Keratinocyte (primary cell): ENCODE measurements around the gene PPID. TPM values are rescaled to one million over a fixed set of nuclear protein-coding genes. Genes with fewer than 3 reads are reported as not detected.

Experiments
- DNase-seq: peaks from one replicate; pipeline ENCODE4 v3.0.0-alpha.2; 2011; ENCODE audit warnings: low read depth, missing footprints, low spot score
- FAIRE-seq: peaks from 2 replicates; lab custom pipeline; 2011; peaks lifted over from hg19 to GRCh38; lab: Jason Lieb, UNC
- H2AFZ ChIP-seq: 2 replicates; pipeline ENCODE4 v1.6.0; 2012; ENCODE audit warnings: low read length, control low read depth, inconsistent platforms; ENCODE audit not compliant: control insufficient read depth
- H3K27ac ChIP-seq: 2 replicates; pipeline ENCODE4 v1.5.1; 2011; ENCODE audit warnings: low read length; ENCODE audit not compliant: control insufficient read depth, insufficient read depth
- H3K27me3 ChIP-seq: 3 replicates; pipeline ENCODE4 v1.6.0; 2011; ENCODE audit warnings: low read length; ENCODE audit not compliant: control insufficient read depth, insufficient read depth; ENCODE audit errors: extremely low read depth
- H3K36me3 ChIP-seq, 2 experiments: 2 replicates in 1 of 2; 3 replicates in 1 of 2; pipeline ENCODE4 v1.5.1; 2011; ENCODE audit warnings: low read length in 2 of 2, mild to moderate bottlenecking in 1 of 2; ENCODE audit not compliant: control insufficient read depth in 2 of 2, insufficient read depth in 2 of 2; ENCODE audit errors: extremely low read depth in 1 of 2
- H3K4me1 ChIP-seq: 3 replicates; pipeline ENCODE4 v1.5.1; 2011; ENCODE audit warnings: low read length; ENCODE audit not compliant: control insufficient read depth, insufficient read depth; ENCODE audit errors: extremely low read depth
- H3K4me2 ChIP-seq: 3 replicates; pipeline ENCODE4 v1.6.0; 2011; ENCODE audit warnings: low read depth, low read length; ENCODE audit not compliant: control insufficient read depth, insufficient read depth; ENCODE audit errors: extremely low read depth
- H3K4me3 ChIP-seq, 3 experiments: fragments of 200-600 bp in 1 of 3; sonication (generic) in 1 of 3; 2 replicates in 2 of 3; 3 replicates in 1 of 3; pipeline ENCODE4 v1.5.1; 2011 to 2016; ENCODE audit warnings: low read length in 3 of 3, mild to moderate bottlenecking in 3 of 3, control low read depth in 2 of 3, inconsistent platforms in 1 of 3, low read depth in 1 of 3, mixed read lengths in 1 of 3, mixed run types in 1 of 3, moderate library complexity in 1 of 3; ENCODE audit not compliant: control insufficient read depth in 2 of 3, insufficient read depth in 2 of 3; ENCODE audit errors: extremely low read depth in 1 of 3
- H3K79me2 ChIP-seq: 2 replicates; pipeline ENCODE4 v1.6.0; 2012; ENCODE audit warnings: low read length; ENCODE audit not compliant: control insufficient read depth, insufficient read depth
- H3K9ac ChIP-seq: 3 replicates; pipeline ENCODE4 v1.6.0; 2011; ENCODE audit warnings: low read length; ENCODE audit not compliant: control insufficient read depth, insufficient read depth; ENCODE audit errors: extremely low read depth
- H3K9me1 ChIP-seq: 3 replicates; pipeline ENCODE4 v1.6.0; 2011; ENCODE audit warnings: low read length; ENCODE audit not compliant: control insufficient read depth, insufficient read depth; ENCODE audit errors: extremely low read depth
- H3K9me3 ChIP-seq: 2 replicates; pipeline ENCODE4 v1.5.1; 2012; ENCODE audit warnings: low read depth, low read length; ENCODE audit not compliant: control insufficient read depth
- H4K20me1 ChIP-seq: 3 replicates; pipeline ENCODE4 v1.6.0; 2011; ENCODE audit warnings: low read length; ENCODE audit not compliant: control insufficient read depth, insufficient read depth; ENCODE audit errors: extremely low read depth
- CTCF ChIP-seq, 3 experiments: IDR thresholded peaks in 1 of 3; conservative IDR thresholded peaks in 1 of 3; optimal IDR thresholded peaks in 1 of 3; 2 replicates in 2 of 3; 3 replicates in 1 of 3; pipeline versions ENCODE3 to v1.5.1; 2011; ENCODE audit warnings: low read length in 3 of 3, mild to moderate bottlenecking in 3 of 3, moderate library complexity in 2 of 3, control low read depth in 1 of 3, inconsistent platforms in 1 of 3; ENCODE audit not compliant: insufficient read depth in 2 of 3; ENCODE audit errors: extremely low read depth in 1 of 3
- EZH2 ChIP-seq: IDR thresholded peaks from one replicate; pipeline ENCODE4 v1.6.1; 2012; ENCODE audit warnings: inconsistent platforms, mild to moderate bottlenecking, low read length, moderate library complexity
- dilution Hi-C: fragments of 300-500 bp; cut with MboI; formaldehyde crosslinking; loops from one replicate; pipeline ENCODE4 v1.7.0; 2020; ENCODE audit warnings: low sequenced_read_pairs; ENCODE audit not compliant: extremely low pct_ligation_motif_present
- polyA plus RNA-seq, 5 experiments: library from polyadenylated mRNA; depleted of rRNA in 3 of 5; stranded (reverse) in 3 of 5; stranded (forward) in 1 of 5; unstranded in 1 of 5; fragments of >200 nt; gene quantifications; 1 replicate in 1 of 5; 2 replicates in 3 of 5; 3 replicates in 1 of 5; pipeline versions ENCODE4 v1.2.1 to v1.2.3, GENCODE V29; 2011 to 2012; ENCODE audit warnings: missing spikeins in 2 of 5, low read depth in 1 of 5, low replicate concordance in 1 of 5

The PPID gene
- polyA plus RNA-seq, 1 donor (not counting 4 experiments of a cell fraction or from before 2014, with no cell fraction given): 27.2 TPM

DNA sequence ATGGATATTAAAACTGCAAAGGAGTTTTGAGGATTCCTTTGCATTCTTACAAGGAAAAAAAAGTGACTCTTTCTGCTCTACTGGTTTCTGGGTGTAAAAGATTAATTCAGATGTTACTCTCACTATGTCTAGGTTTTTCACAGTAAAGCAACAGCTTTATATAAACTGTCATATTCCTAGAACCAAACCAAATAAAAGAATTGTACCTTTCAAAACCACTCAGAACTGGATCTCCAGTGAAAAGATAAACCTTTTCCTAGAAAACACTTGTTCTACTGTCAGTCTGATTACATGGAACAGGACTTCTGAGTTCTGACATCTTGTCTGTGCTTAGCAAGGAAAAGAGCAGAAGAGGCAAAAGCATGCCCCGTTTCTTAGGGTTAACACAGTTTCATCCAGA is 5.0 kb upstream of the PPID start:
- H4K20me1 ChIP-seq: no peaks in the 10 kb centered on the region
- no peak overlapping the region for H3K4me2 ChIP-seq
- no peak overlapping the region for H3K27ac ChIP-seq
- no peaks in the 10 kb centered on the region for H3K36me3 ChIP-seq
- no peaks in the 10 kb centered on the region for H3K9me3 ChIP-seq
- dilution Hi-C loops: no loop called here
- H3K27me3 ChIP-seq: no peaks in the 10 kb centered on the region
- no peak for TF ChIP-seq EZH2
- TF ChIP-seq CTCF (optimal IDR thresholded peaks at IDR 0.05 in 1 of 3, IDR thresholded peaks at IDR 0.05 in 1 of 3, conservative IDR thresholded peaks at IDR 0.05 in 1 of 3; ENCODE audit: extremely low read depth in 1 of 3, insufficient read depth in 2 of 3, low read length in 3 of 3): no peak
- no peak overlapping the region for H3K9ac ChIP-seq
- FAIRE-seq (no peak), DNase-seq (no peak)
- H3K4me3 ChIP-seq: no peak overlapping the region
- H3K4me1 ChIP-seq: no peaks in the 10 kb centered on the region
- H3K79me2 ChIP-seq: no peaks in the 10 kb centered on the region
- H2AFZ ChIP-seq: no peak overlapping the region
- no peaks in the 10 kb centered on the region for H3K9me1 ChIP-seq

GRCh38 chr4:158726633-158727032 is 3.4 kb upstream of the PPID start:
- Histone ChIP-seq H3K36me3 (no peaks in the 10 kb centered on the region), H3K4me2 (no peak overlapping the region), H3K79me2 (peaks cover 16% of the 10 kb centered on the region), H3K27me3 (no peaks in the 10 kb centered on the region), H2AFZ (no peak overlapping the region), H3K4me1 (peaks cover 3% of the 10 kb centered on the region), H3K9me1 (no peaks in the 10 kb centered on the region), H3K27ac (no peak overlapping the region), H3K9ac (no peak overlapping the region), H3K4me3 (no peak overlapping the region), H4K20me1 (no peaks in the 10 kb centered on the region), H3K9me3 (no peaks in the 10 kb centered on the region)
- DNase-seq (no peak), FAIRE-seq (no peak)
- TF ChIP-seq EZH2 (no peak), CTCF (optimal IDR thresholded peaks at IDR 0.05 in 1 of 3, IDR thresholded peaks at IDR 0.05 in 1 of 3, conservative IDR thresholded peaks at IDR 0.05 in 1 of 3; ENCODE audit: extremely low read depth in 1 of 3, insufficient read depth in 2 of 3, low read length in 3 of 3) (no peak)
- dilution Hi-C loops: no loop called here
